AG09319 (cell line): ENCODE measurements around the gene CATSPERE.
"Not testable (repeated sequence)": the region's sequence is repeated elsewhere in the genome, so short reads cannot be mapped to it uniquely, and the experiment has no call there.

Experiments
- DNase-seq: peaks from one replicate; pipeline ENCODE4 v3.0.0-alpha.2; 2010; ENCODE audit warnings: low read depth; ENCODE audit errors: extremely low read depth
- CTCF ChIP-seq: IDR thresholded peaks from 2 replicates; pipeline ENCODE4 v1.5.1; 2011; ENCODE audit warnings: low read depth, mild to moderate bottlenecking, inconsistent platforms, low read length, moderate library complexity

Gene CATSPERE

DNA sequence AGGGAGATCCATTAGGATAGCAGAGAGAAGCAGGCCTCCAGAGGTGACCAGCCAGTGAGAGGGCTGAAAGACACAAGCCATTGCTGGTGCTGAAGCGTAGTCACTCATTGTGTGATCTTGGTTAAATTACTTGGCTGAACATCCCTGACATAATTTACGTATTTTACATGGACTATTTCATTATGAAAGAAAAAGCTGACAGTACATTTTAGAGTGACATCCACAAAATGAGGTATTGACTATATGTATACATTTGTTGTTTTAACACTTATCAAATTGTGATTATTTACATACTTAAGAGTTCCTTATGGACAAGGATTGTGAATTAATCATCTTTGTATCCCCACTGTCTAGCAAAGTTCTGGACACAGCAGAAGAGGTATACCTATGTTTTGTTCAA lies 206.7 kb downstream of the CATSPERE start:
- no peak for DNase-seq
- no peak for TF ChIP-seq CTCF

- TF ChIP-seq CTCF = no peak
- peak; percentile 18 for DNase-seq
Measured at GRCh38 chr1:244672946-244673682, 212.0 kb downstream of the CATSPERE start.

DNA sequence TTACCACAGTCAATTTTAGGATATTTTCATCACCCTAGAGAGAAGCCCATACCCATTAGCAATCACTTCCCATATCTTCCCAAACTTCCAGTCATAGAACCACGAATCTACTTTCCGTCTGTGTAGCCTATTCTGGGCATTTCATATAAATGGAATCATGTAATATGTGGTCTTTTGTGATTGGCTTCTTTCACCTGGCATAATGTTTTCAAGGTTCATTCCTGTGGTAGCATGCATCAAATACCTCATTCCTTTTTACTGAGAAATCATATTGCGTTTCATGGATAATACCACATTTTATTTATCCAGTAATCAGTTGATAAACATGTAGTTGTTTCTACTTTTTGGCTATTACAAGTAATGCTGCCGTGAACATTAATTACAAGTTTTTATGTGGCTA lies 213.4 kb downstream of the CATSPERE start:
- no peak for TF ChIP-seq CTCF
- no peak for DNase-seq

GRCh38 chr1:244675167-244675566 lies 214.1 kb downstream of the CATSPERE start:
- no peak for DNase-seq
- TF ChIP-seq CTCF = no peak

DNA sequence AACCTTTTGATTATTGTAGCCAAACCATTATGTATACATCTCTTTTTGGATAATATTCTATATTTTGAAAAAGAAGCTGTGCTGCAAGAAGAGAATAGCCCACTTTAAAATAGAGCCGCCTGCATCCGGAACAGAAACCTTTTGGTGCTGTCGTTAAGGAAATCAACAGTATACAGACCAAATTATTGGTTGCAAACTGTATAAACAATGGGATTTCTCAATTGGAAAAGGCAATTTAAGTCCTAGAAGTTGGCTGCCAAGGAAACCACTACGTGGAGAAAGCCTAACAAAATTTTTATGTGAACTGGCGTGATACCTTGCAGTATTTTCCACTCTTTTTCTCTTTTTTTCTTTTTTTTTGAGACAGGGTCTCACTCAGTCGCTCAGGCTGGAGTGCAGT lies 217.6 kb downstream of the CATSPERE start:
- TF ChIP-seq CTCF = no peak
- peak; percentile 35 for DNase-seq

GRCh38 chr1:244680667-244681066 lies 219.6 kb downstream of the CATSPERE start:
- no peak for TF ChIP-seq CTCF
- DNase-seq = no peak

DNA sequence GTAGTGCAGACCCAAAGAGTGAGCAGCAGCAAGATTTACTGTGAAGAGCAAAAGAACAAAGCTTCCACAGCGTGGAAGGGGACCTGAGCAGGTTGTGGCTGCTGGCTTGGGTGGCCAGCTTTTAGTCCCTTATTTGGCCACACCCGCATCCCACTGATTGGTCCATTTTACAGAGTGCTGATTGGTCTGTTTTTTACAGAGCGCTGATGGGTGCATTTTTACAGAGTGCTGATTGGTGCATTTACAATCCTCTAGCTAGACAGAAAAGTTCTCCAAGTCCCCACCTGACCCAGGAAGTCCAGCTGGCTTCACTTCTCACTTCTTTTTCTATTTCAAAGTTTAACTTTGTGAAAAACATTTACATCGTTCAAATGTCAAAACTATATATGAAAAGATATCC lies 221.0 kb downstream of the CATSPERE start:
- DNase-seq = not testable (repeated sequence)
